A673 (cell line): Measurements from ENCODE around the gene NUP42.

Source experiments
- CTCF ChIP-seq: fragments of 300-800, 200-600 bp; sonication (generic); conservative IDR thresholded peaks from 2 replicates; pipeline ENCODE4 v1.5.1; 2017; ENCODE audit warnings: low read depth, mild to moderate bottlenecking, antibody characterized with exemption, low read length, moderate library complexity, mixed read lengths
- EZH2 ChIP-seq: fragments of 200-600 bp; sonication (generic); IDR thresholded peaks from 2 replicates; pipeline ENCODE4 v1.6.1; 2017; ENCODE audit warnings: borderline replicate concordance, low read depth, mild to moderate bottlenecking, mixed read lengths, antibody characterized with exemption, low read length; ENCODE audit not compliant: poor library complexity, severe bottlenecking

DNA sequence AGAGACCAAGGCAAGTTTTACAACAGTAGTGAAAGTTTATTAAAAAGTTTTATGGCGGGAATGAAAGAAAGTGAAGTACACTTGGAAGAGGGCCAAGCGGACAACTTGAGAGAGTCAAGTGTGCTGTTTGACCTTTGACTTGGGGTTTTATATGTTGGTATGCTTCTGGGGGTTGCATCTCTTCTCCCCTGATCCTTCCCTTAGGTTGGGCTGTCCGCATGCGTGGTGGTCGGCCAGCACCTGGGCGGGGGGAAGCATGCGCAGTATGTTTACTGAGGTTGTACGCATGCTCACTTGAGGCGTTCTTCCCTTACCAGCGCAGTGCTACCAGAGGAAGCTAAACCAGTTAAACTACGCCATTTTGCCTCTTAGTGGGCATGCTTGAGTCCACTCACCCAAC lies 31.9 kb downstream of the NUP42 start:
- no peak for TF ChIP-seq EZH2
- TF ChIP-seq CTCF, result no peak
